H1 (cell line): ENCODE data around the gene CTNNA3. TPM values are rescaled to one million over a fixed set of nuclear protein-coding genes. Genes with fewer than 3 reads are reported as not detected.

Experiments
- CTCF ChIA-PET: fragments of 300-600 bp; sonication (Branson Sonifier 250); formaldehyde crosslinking; loops from one replicate; lab custom pipeline; 2021; ENCODE audit not compliant: partially characterized antibody; lab: Charles Lee
- POLR2A ChIA-PET: fragments of 300-600 bp; sonication (Branson Sonifier 250); formaldehyde crosslinking; loops from one replicate; lab custom pipeline; 2021; ENCODE audit warnings: inconsistent platforms; ENCODE audit not compliant: partially characterized antibody; lab: Charles Lee
- DNase-seq, 2 experiments: peaks; one replicate each; pipeline versions ENCODE4 v3.0.0 to v3.0.0-alpha.2; 2010 to 2022; ENCODE audit warnings: low spot score in 2 of 2, low read depth in 1 of 2, mixed read lengths in 1 of 2
- FAIRE-seq: peaks from 2 replicates; lab custom pipeline; 2011; peaks lifted over from hg19 to GRCh38; lab: Jason Lieb, UNC
- H2AFZ ChIP-seq: 2 replicates; pipeline ENCODE4 v1.8.1; 2012; ENCODE audit warnings: low read length, inconsistent platforms
- H2AK5ac ChIP-seq: 2 replicates; pipeline ENCODE4 v1.6.1; 2013; ENCODE audit warnings: low read depth, low read length
- H2BK120ac ChIP-seq: replicated peaks from 2 replicates; pipeline ENCODE3; 2013; ENCODE audit warnings: low read depth, low read length, inconsistent platforms
- H2BK12ac ChIP-seq: 2 replicates; pipeline ENCODE4 v1.6.1; 2013; ENCODE audit warnings: low read depth, low read length
- H2BK15ac ChIP-seq: 2 replicates; pipeline ENCODE4 v1.6.1; 2013; ENCODE audit warnings: low read length
- H2BK20ac ChIP-seq: 2 replicates; pipeline ENCODE4 v1.6.1; 2013; ENCODE audit warnings: low read length
- H2BK5ac ChIP-seq: 2 replicates; pipeline ENCODE4 v1.6.1; 2013; ENCODE audit warnings: low read depth, low read length
- H3K14ac ChIP-seq: 2 replicates; pipeline ENCODE4 v1.6.1; 2013; ENCODE audit warnings: inconsistent platforms; ENCODE audit not compliant: insufficient read length
- H3K18ac ChIP-seq: 2 replicates; pipeline ENCODE4 v1.6.1; 2013; ENCODE audit warnings: low read length; ENCODE audit errors: extremely low read depth
- H3K23ac ChIP-seq: 2 replicates; pipeline ENCODE4 v1.6.1; 2013; ENCODE audit warnings: inconsistent platforms; ENCODE audit not compliant: insufficient read length
- H3K23me2 ChIP-seq: 2 replicates; pipeline ENCODE4 v1.6.1; 2013; ENCODE audit warnings: low read depth, low read length
- H3K27ac ChIP-seq: 2 replicates; pipeline ENCODE4 v1.6.1; 2011; ENCODE audit warnings: low read depth, low read length, inconsistent platforms
- H3K27me3 ChIP-seq, 4 experiments: replicated peaks in 1 of 4; 1 replicate in 1 of 4; 2 replicates in 3 of 4; pipeline versions ENCODE4 v1.6.1 to v1.8.1; 2011 to 2013; ENCODE audit warnings: low read length in 3 of 4, mild to moderate bottlenecking in 3 of 4, inconsistent platforms in 2 of 4, mixed read lengths in 2 of 4, moderate library complexity in 1 of 4; ENCODE audit not compliant: control insufficient read depth in 3 of 4, insufficient read depth in 3 of 4; ENCODE audit errors: extremely low read depth in 1 of 4
- H3K36me3 ChIP-seq, 4 experiments: 2 replicates each; pipeline versions ENCODE4 v1.6.1 to v1.8.1; 2011 to 2013; ENCODE audit warnings: mild to moderate bottlenecking in 4 of 4, low read length in 3 of 4, moderate library complexity in 2 of 4, control low read depth in 1 of 4, inconsistent platforms in 1 of 4; ENCODE audit not compliant: insufficient read depth in 4 of 4, control insufficient read depth in 2 of 4
- H3K4ac ChIP-seq: replicated peaks from 2 replicates; pipeline ENCODE3; 2013; ENCODE audit warnings: low read length, low read depth, mixed read lengths, inconsistent platforms; ENCODE audit not compliant: insufficient read length
- H3K4me1 ChIP-seq, 4 experiments: replicated peaks in 1 of 4; 1 replicate in 1 of 4; 2 replicates in 3 of 4; pipeline versions ENCODE4 v1.6.1 to v1.8.1; 2011 to 2013; ENCODE audit warnings: low read length in 3 of 4, inconsistent platforms in 2 of 4, mixed read lengths in 1 of 4; ENCODE audit not compliant: insufficient read depth in 4 of 4, control insufficient read depth in 3 of 4
- H3K4me2 ChIP-seq, 2 experiments: 2 replicates each; pipeline versions ENCODE4 v1.6.1 to v1.8.1; 2011 to 2013; ENCODE audit warnings: low read depth in 2 of 2, low read length in 2 of 2, control low read depth in 1 of 2, inconsistent platforms in 1 of 2, mild to moderate bottlenecking in 1 of 2; ENCODE audit not compliant: insufficient read depth in 1 of 2
- H3K4me3 ChIP-seq, 4 experiments: fragments of 200-600, 300-600 bp in 1 of 4; sonication (generic), shearing (Covaris generic), sonication (Bioruptor Twin) in 1 of 4; 2 replicates each; pipeline versions ENCODE4 v1.5.1 to v1.8.1; 2011 to 2016; ENCODE audit warnings: low read length in 4 of 4, low read depth in 3 of 4, control low read depth in 2 of 4, inconsistent platforms in 2 of 4, mild to moderate bottlenecking in 2 of 4, mixed read lengths in 1 of 4, moderate library complexity in 1 of 4; ENCODE audit not compliant: insufficient read depth in 2 of 4; ENCODE audit errors: extremely low read depth in 1 of 4
- H3K56ac ChIP-seq: replicated peaks from 2 replicates; pipeline ENCODE3; 2013; ENCODE audit warnings: low read depth, mild to moderate bottlenecking, mixed read lengths, low read length, inconsistent platforms; ENCODE audit not compliant: insufficient read length
- H3K79me1 ChIP-seq: 2 replicates; pipeline ENCODE4 v1.6.1; 2013; ENCODE audit warnings: low read depth, low read length, control low read depth
- H3K79me2 ChIP-seq, 2 experiments: 2 replicates each; pipeline versions ENCODE4 v1.6.1 to v1.8.1; 2012 to 2013; ENCODE audit warnings: low read length in 2 of 2, mild to moderate bottlenecking in 2 of 2, inconsistent platforms in 1 of 2; ENCODE audit not compliant: insufficient read depth in 2 of 2, control insufficient read depth in 1 of 2
- H3K9ac ChIP-seq, 4 experiments: replicated peaks in 1 of 4; 1 replicate in 1 of 4; 2 replicates in 3 of 4; pipeline versions ENCODE4 v1.6.1 to v1.8.1; 2011 to 2013; ENCODE audit warnings: low read depth in 3 of 4, low read length in 3 of 4, control low read depth in 2 of 4, mild to moderate bottlenecking in 2 of 4, moderate library complexity in 2 of 4, inconsistent platforms in 1 of 4; ENCODE audit errors: extremely low read depth in 1 of 4
- H3K9me3 ChIP-seq, 2 experiments: 2 replicates each; pipeline versions ENCODE4 v1.6.1 to v1.8.1; 2012 to 2013; ENCODE audit warnings: mild to moderate bottlenecking in 2 of 2, moderate library complexity in 2 of 2, control low read depth in 1 of 2, inconsistent platforms in 1 of 2, low read depth in 1 of 2, low read length in 1 of 2, mixed read lengths in 1 of 2; ENCODE audit not compliant: insufficient read depth in 2 of 2
- H4K20me1 ChIP-seq, 2 experiments: replicated peaks in 1 of 2; 2 replicates each; pipeline versions ENCODE3 to v1.8.1; 2011 to 2013; ENCODE audit warnings: inconsistent platforms in 2 of 2, low read length in 2 of 2, mild to moderate bottlenecking in 1 of 2; ENCODE audit not compliant: insufficient read depth in 2 of 2, control insufficient read depth in 1 of 2
- H4K5ac ChIP-seq: 2 replicates; pipeline ENCODE4 v1.6.1; 2013; ENCODE audit warnings: low read length, low read depth, mixed read lengths, inconsistent platforms; ENCODE audit not compliant: insufficient read length
- H4K8ac ChIP-seq: 2 replicates; pipeline ENCODE4 v1.8.0; 2013; ENCODE audit warnings: mild to moderate bottlenecking, moderate library complexity, low read length, inconsistent platforms; ENCODE audit not compliant: insufficient read depth; ENCODE audit errors: extremely low read depth
- H4K91ac ChIP-seq: replicated peaks from 2 replicates; pipeline ENCODE3; 2013; ENCODE audit warnings: low read length, mixed read lengths, inconsistent platforms; ENCODE audit not compliant: insufficient read length
- BRCA1 ChIP-seq: IDR thresholded peaks from 2 replicates; pipeline ENCODE4 v1.6.1; 2012; ENCODE audit warnings: low read depth, low read length, improper control_type of control experiment
- FOSL1 ChIP-seq: IDR thresholded peaks from 2 replicates; pipeline ENCODE4 v1.6.1; 2011; ENCODE audit warnings: mild to moderate bottlenecking, low read depth, low read length, moderate library complexity; ENCODE audit not compliant: insufficient read depth
- RFX5 ChIP-seq: IDR thresholded peaks from 2 replicates; pipeline ENCODE4 v1.6.1; 2011; ENCODE audit warnings: low read depth, low read length, improper control_type of control experiment, borderline replicate concordance
- polyA plus RNA-seq, 7 experiments: library from polyadenylated mRNA; depleted of rRNA in 3 of 7; stranded (reverse) in 5 of 7; unstranded in 2 of 7; fragments of >200 nt in 5 of 7; fragments of 200-250 nt in 2 of 7; gene quantifications; 1 replicate in 5 of 7; 2 replicates in 1 of 7; 4 replicates in 1 of 7; pipeline versions ENCODE4 v1.2.1 to v1.2.3, GENCODE V29; 2011 to 2013; ENCODE audit warnings: missing spikeins in 2 of 7, mixed read lengths in 2 of 7
- total RNA-seq: library from RNA; stranded (reverse); fragmentation: NEBNext Ultra II Directional; extraction: Animal tissue kit (Norgen Biotek cat#: 25700); gene quantifications from 2 replicates; pipeline ENCODE4 v1.2.1, GENCODE V29; 2021

CTNNA3 gene
- total and polyA plus RNA-seq, 2 of the 8 experiments (the other 6 are each of a cell fraction or from before 2014, with no cell fraction given), result 1.3 to 1.5 TPM

DNA sequence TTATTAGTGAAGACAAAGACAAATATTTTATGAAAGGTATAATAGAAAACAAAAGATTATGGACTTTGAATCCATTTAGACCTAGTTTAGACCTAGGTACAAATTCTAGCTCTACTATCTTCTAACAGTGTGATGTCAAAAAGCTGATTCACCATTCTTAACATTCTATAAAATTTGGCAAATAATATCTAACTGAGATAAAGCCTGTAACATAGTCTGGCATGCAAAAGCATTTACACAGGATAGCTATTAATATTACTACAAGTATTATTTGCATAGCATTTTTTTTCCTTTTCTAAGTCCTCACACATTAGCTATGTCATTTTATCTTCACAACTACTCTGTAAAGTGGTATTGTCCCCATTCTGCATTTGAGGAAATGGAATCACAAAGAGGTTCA lies 949.7 kb downstream of the CTNNA3 start:
- H3K9ac ChIP-seq, result no peak overlapping the region
- POLR2A ChIA-PET, result interaction anchor here (0.6 kb wide), 1 partner anchor 71 kb away, joined by 4 read pairs; no protein-coding TSS in a partner anchor
- H4K20me1 ChIP-seq, result no peaks in the 10 kb centered on the region
- H3K56ac ChIP-seq, result no peak overlapping the region
- H2BK5ac ChIP-seq, result no peak overlapping the region
- H3K4me1 ChIP-seq, result no peaks in the 10 kb centered on the region
- no peak overlapping the region for H3K4me2 ChIP-seq
- H2BK12ac ChIP-seq, result no peak overlapping the region
- H2BK15ac ChIP-seq, result no peak overlapping the region
- H3K9me3 ChIP-seq, result no peaks in the 10 kb centered on the region
- H2BK20ac ChIP-seq, result no peak overlapping the region
- H3K36me3 ChIP-seq, result no peaks in the 10 kb centered on the region
- H2AFZ ChIP-seq, result no peak overlapping the region
- no peak for DNase-seq
- H3K14ac ChIP-seq, result no peak overlapping the region
- H3K27ac ChIP-seq, result no peak overlapping the region
- H3K4ac ChIP-seq, result no peak overlapping the region
- no peak overlapping the region for H3K4me3 ChIP-seq
- CTCF ChIA-PET, result no interaction called here
- no peaks in the 10 kb centered on the region for H3K23me2 ChIP-seq
- no peak overlapping the region for H2AK5ac ChIP-seq
- H3K79me2 ChIP-seq, result no peaks in the 10 kb centered on the region
- no peak overlapping the region for H2BK120ac ChIP-seq
- no peak overlapping the region for H4K8ac ChIP-seq
- no peak for FAIRE-seq
- H3K18ac ChIP-seq, result no peak overlapping the region
- TF ChIP-seq FOSL1 (no peak), RFX5 (no peak), BRCA1 (no peak)
- no peaks in the 10 kb centered on the region for H3K79me1 ChIP-seq
- no peak overlapping the region for H4K5ac ChIP-seq
- no peaks in the 10 kb centered on the region for H3K27me3 ChIP-seq
- no peak overlapping the region for H3K23ac ChIP-seq
- no peak overlapping the region for H4K91ac ChIP-seq
